GM21825 (cell line): ENCODE data around the gene ZC3H4.

Experiments used
- ATAC-seq: cut with Tn5 transposase; IDR thresholded peaks from one replicate; pipeline ENCODE4 v1.9.1; 2021; ENCODE audit warnings: mild to moderate bottlenecking, moderate library complexity; ENCODE audit not compliant: unreplicated experiment

The ZC3H4 gene

GRCh38 chr19:47134545-47134944, 21.0 kb upstream of the ZC3H4 start:
- ATAC-seq: no peak

- ATAC-seq: no peak
These were observed 19.5 kb upstream of the ZC3H4 start for GRCh38 chr19:47133021-47133471.

- ATAC-seq: no peak
These were observed 18.7 kb upstream of the ZC3H4 start for GRCh38 chr19:47132194-47132852.

GRCh38 chr19:47130589-47131227, 17.1 kb upstream of the ZC3H4 start, which contains the start of gene SAE1:
Gene SAE1 (plus strand): TSS chr19:47130835. CDS start chr19:47130931, 96 bp downstream.
- peak; percentile 82 for ATAC-seq

GRCh38 chr19:47130120-47130588, 16.6 kb upstream of the ZC3H4 start:
- ATAC-seq: no peak

GRCh38 chr19:47129579-47129978, 16.0 kb upstream of the ZC3H4 start:
- ATAC-seq: no peak

GRCh38 chr19:47125669-47125938, 12.0 kb upstream of the ZC3H4 start:
- no peak for ATAC-seq

- ATAC-seq: peak; percentile 47
These were observed 11.5 kb upstream of the ZC3H4 start for GRCh38 chr19:47124937-47125668.

GRCh38 chr19:47123406-47123805, 9.8 kb upstream of the ZC3H4 start:
- ATAC-seq: no peak

- no peak for ATAC-seq
These were observed 9.1 kb upstream of the ZC3H4 start for GRCh38 chr19:47122359-47123335.

GRCh38 chr19:47120470-47121067, 7.0 kb upstream of the ZC3H4 start:
- ATAC-seq: no peak

GRCh38 chr19:47113850-47114651, 475 bp upstream of the ZC3H4 start:
- ATAC-seq: no peak

- ATAC-seq: peak; percentile 19
These were observed 1.2 kb downstream of the ZC3H4 start for GRCh38 chr19:47112166-47112996.

- ATAC-seq: no peak
These were observed 1.9 kb downstream of the ZC3H4 start for GRCh38 chr19:47111682-47112165.

- no peak for ATAC-seq
These were observed 2.5 kb downstream of the ZC3H4 start for GRCh38 chr19:47111006-47111621.

GRCh38 chr19:47110521-47111005, 3.0 kb downstream of the ZC3H4 start:
- no peak for ATAC-seq

GRCh38 chr19:47109541-47110375, 3.8 kb downstream of the ZC3H4 start:
- no peak for ATAC-seq
